Measurements from ENCODE around the gene ABHD15.
A peak's percentile ranks its signal among the peaks of the same experiment; 100 is the strongest.

The ABHD15 gene, protein sequence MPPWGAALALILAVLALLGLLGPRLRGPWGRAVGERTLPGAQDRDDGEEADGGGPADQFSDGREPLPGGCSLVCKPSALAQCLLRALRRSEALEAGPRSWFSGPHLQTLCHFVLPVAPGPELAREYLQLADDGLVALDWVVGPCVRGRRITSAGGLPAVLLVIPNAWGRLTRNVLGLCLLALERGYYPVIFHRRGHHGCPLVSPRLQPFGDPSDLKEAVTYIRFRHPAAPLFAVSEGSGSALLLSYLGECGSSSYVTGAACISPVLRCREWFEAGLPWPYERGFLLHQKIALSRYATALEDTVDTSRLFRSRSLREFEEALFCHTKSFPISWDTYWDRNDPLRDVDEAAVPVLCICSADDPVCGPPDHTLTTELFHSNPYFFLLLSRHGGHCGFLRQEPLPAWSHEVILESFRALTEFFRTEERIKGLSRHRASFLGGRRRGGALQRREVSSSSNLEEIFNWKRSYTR

DNA sequence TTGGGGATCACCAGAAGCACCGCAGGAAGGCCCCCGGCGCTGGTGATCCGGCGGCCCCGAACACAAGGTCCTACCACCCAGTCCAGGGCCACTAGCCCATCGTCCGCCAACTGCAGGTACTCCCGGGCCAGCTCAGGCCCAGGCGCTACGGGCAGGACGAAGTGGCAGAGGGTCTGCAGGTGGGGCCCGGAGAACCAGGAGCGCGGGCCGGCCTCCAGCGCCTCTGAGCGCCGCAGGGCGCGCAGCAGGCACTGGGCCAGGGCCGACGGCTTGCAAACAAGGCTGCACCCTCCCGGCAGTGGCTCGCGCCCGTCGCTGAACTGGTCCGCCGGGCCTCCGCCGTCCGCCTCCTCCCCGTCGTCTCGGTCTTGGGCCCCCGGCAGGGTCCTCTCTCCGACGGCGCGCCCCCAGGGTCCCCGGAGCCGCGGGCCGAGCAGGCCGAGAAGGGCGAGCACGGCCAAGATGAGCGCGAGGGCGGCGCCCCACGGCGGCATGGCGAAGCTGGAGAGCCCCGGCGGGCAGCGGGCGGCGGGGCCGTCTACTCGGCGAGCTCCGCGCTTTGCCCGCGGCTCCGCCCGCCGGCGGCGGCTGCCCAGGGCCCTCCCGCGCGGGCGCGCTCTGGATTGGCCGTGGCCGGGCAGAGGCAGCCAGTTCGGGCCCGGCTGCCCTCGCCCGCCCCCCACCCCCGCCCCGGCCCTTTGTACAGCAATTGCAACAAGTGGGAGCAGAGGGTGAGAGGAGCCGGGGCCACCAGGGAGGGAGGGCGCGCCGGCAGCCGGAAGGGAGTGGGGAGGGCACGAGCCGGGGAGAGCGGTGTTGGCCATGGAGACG lies at the start of gene ABHD15:
Gene ABHD15 (minus strand): TSS at position 565 of the 831 bp plus-strand sequence. CDS start 71 bp downstream, at position 494.
- DNase-seq, result peak; percentile 62 to 69

DNA sequence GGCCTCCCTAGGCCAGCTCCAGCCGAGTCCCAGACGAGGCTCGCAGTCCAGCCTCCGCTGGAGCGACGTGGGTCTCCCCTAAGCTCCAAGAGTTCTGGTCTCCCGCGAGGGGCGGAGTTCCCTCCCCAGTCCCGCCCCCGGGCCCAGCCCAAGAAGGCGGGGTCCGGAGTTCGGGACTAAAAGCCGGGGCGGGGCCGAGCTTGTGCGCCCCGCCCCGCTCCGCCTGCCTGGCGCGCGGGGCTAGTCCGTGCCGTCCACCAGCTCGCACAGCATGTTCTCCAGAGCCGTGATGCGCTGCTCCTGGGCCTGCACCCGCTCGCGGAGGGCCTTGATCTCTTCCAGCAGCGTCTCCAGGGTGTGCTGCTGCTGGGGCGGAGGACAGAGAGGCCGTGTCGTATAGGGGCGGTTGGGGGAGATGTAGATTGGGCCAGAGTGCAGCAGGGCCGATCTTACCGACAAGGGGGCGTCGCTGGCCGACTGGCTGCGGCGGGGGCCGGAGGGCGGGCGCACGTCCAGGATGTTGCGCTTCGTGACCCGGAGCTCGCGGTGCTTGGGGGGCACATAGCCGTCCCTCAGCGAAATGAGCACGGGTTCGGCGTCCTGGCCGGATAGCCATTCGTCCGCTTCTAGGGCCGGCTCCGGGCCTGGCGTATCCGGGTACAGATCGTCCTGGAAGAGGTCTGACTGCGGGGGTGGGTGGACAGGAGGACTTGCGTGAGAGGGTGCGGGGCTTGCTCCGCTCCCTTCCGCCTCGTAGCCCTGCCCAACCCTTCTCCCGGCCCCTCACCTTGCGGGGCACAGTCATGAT lies 48.9 kb upstream of the ABHD15 start:
- peak; percentile 85 to 89 for DNase-seq

DNA sequence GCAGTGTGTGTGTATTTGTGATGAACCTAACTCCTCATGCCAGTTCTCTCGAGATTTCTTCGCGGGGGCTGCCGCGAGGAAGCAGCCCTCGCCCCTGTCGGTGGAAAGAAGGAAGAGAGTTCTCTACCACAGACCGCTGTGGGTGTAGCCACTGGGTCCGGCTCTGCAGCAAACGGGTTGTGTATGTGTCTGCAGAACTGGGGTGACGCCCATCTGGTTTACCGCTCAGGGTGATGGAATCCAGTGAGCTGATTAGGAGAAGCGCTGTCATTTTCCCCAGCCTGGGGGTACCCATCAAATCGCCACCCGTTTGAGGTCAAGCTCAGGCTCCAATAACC lies 48.2 kb upstream of the ABHD15 start:
- DNase-seq, result peak; percentile 60 to 61

DNA sequence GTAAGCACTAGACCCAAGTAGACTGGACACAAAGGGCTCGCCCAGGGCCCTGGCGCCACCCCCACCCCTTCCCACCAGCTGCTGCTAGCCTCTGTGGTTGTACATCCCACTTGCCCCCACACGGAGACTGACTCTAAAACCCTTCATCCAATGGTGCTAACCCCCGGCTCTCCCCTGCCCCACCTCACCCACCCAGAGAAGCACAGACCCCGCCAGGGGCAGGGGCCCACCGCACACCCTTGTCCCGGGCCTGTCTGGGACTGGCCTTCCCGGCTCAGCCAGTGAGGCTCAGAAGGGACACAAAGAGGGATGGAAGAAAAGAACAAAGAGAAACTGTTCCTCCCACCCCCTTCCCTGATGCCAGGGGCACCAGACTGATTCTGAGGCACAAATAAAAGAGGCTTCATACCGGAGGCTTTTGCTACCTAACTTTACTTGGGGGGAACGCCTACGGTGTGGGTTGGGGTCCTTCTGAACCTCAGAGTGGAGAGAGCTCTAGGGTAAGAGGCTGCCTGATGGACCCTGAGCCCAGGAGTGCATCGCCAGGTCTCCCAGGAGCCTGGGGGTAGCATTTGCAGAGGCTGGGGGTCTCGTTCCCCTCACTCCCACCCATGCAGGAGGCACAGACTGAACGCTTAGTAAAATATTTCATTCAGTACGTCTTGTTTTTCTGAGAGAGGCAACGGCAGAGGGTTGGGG lies 47.7 kb upstream of the ABHD15 start:
- no peak for DNase-seq

DNA sequence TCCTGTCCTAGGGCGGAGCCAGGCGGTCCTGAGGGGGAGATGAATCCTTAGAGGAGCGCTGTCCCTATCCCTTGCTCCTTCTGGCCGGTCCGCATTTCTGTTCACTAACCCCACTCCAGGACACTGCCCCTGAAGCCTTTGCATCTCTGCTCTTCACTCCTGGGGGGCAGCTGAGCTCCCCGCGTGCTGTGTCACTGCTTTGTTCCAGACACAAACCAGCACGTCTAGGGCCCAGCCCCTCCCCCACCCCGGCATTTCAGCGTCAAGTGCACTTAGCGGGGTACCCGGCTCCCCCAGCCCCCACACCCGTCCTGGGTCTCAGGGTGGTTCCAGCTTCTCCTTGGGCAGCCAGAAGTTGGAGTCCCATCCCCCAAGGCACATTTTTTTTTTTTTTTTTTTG lies 47.0 kb upstream of the ABHD15 start:
- no peak for DNase-seq

DNA sequence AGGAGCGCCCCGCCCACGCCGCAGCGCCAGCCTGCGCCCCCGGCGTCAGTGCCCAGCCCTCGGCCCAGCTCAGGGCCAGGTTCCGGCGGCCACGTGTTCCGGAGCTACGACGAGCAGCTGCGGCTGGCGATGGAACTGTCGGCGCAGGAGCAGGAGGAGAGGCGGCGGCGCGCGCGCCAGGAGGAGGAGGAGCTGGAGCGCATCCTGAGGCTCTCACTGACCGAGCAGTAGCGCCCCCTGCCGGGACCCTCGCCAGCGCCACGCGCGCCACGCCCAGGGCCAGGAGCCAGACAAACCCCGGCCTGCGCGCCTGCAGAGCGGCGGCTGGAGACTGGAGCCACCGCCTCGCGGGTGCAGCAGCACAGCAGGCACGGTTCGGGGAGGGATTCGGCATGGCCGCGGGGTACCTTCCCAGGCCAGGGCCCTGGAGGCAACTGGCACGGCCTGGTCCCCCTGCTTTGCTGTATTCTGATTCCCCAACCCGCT lies 46.6 kb upstream of the ABHD15 start:
- DNase-seq, result peak; percentile 98 to 99

DNA sequence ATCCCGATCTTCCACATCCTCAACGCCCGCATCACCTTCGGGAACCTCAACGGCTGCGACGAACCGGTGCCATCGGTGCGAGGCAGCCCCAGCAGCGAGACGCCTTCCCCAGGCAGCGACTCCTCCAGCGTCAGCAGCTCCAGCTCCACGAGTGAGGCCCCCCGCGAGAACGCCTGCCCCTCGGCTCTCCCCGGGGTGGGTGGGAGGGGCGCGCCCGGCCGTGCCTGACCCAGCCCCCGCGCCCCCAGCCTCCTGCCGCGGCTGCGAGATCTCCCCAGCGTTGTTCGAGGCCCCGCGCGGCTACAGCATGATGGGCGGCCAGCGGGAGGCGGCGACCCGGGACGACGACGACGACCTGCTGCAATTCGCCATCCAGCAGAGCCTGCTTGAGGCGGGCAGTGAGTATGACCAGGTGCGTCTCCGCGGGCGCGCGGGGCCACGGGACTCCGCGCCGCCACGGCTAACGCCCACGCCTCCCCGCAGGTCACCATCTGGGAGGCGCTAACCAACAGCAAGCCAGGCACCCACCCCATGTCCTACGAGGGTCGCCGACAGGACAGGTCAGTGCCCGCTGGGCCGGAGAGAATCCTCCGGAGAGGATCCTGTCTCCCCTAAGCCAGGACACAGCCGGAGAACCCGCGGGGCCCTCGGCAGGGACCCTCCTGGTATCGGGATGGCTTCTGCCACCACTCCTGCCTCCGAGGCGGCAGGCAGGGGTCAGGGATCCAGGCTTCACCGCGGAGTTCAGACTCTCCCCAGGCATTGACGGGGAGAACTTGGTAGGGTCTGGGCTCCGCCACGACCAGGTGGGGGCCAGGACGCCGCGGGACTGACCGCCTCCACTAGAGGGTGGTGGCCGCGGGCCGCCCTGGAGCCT lies 45.8 kb upstream of the ABHD15 start:
- no peak for DNase-seq

DNA sequence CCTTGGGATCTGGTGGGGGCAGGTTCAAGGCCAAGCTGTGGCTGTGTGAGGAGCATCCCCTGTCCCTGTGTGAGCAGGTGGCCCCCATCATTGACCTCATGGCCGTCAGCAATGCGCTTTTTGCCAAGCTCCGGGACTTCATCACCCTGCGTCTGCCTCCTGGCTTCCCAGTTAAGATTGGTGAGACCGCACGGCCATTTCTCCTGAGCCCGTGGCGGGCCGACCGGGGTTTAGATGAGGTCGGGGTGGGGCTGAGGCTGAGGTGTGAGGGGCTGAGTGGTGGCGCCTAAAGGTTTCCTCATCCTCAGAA lies 45.2 kb upstream of the ABHD15 start:
- no peak for DNase-seq

DNA sequence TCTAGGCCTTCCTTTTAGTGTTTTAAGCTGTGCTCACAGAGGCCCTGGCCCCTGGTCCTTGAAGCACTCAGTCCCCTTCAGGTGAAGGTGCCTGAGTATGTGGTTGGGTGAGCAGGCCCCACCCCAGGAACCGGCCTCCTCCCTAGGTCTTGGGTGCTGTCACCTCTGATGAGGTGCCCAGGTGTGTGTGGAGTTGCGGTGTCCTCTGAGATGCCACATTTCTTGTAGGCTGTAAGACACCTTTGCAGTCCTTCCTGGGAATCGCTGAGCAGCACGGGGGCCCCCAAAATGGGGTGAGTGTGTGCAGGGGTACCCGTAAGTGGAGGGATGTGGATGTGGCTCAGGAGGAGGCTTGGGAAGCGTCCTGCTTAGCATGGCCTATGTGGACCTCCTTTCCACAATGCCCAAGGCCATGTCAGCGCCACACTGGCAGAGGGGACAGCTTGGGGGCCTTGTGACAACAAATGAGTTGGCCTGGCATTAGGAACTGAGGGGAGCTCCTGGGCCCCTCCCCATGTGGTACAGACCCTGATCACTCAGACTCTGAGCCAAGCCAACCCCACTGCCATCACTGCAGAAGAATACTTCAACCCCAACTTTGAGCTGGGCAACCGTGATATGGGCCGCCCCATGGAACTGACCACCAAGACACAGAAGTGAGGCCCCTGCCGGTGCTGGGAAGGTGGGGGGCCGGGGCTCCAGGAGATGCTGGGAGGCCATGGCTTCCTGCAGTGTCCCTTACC lies 44.7 kb upstream of the ABHD15 start:
- no peak for DNase-seq

DNA sequence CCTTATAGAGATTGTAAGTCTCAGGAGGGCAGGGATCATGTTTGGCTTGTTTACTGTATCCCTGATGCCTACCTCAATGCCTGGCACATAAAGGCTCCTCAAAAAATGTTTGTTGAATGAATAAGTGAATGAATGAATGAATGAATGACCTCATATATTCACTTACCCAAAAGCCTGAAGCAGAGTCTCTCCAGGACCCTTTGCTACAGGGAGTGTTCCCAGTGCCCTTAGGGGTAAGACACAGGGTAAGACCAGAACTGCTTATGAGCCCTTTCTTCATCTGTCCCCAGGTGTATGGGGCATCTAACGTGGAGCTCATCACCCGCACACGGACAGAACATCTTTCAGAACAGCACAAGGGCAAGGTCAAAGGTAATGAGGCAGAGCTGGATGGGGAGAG lies 43.6 kb upstream of the ABHD15 start:
- DNase-seq, result no peak

DNA sequence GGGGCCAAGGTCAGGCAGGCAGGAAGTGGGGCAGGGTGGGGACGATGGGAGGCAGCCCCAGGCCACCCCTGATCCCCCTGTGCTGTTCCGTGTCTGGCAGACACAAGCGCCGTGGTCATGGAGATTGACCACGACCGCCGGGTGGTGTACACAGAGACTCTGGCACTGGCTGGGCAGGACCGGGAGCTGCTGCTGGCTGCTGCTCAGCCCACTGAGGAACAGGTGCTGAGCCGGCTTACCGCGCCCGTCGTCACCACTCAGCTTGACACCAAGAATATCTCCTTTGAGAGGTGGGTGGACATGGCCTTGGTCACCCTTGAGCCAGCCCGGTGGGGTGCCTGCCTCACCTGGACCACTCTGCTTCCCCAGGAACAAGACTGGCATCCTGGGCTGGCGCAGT lies 42.1 kb upstream of the ABHD15 start:
- DNase-seq, result no peak

DNA sequence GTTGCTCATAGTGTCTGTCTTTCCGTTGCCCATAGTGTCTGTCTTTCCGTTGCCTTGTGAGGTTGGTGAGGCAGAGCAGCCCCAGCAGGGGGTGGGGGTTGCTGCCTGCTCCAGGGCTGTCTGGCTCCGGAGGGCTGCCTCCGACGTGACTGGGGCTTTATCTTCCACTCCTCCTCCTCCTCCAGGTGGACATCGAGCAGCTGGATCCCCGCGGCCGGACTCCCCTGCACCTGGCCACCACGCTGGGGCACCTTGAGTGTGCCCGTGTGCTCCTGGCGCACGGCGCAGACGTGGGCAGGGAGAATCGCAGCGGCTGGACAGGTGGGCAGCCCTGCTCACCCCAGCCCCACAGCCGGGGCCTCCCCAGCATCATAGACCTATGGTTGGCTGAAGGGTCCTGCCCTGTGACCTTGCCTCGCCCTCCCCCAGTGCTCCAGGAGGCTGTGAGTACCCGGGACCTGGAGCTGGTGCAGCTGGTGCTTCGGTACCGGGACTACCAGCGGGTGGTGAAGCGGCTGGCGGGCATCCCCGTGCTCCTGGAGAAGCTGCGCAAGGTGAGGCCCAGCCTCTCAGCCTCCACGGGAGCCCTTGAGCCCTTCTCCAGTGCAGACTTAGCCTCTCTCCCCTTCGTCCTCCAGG lies 40.8 kb upstream of the ABHD15 start:
- no peak for DNase-seq

DNA sequence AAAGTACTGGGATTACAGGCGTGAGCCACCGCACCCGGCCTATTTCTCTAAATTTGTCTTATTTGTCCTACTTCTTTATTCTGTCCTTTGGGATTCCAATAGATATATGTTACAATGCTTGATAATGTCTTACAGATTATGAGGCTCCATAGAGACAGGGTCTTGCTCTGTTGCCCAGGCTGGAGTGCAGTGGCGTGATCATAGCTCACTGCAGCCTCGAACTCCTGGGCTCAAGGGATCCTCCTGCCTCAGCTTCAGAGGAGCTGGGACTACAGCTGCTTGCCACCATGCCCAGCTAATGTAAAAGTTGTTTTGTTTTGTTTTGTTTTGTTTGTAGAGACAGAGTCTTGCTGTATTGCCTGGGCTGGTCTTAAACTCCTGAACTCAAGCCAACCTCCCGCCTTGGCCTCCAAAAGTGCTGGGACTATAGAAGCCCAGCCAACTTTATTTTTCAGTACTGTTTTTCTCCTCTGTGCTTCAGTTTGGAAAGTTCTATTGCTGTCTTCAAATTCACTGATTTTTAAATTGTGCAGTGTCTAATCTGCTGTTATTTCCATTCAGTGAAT lies 36.4 kb upstream of the ABHD15 start:
- no peak for DNase-seq

DNA sequence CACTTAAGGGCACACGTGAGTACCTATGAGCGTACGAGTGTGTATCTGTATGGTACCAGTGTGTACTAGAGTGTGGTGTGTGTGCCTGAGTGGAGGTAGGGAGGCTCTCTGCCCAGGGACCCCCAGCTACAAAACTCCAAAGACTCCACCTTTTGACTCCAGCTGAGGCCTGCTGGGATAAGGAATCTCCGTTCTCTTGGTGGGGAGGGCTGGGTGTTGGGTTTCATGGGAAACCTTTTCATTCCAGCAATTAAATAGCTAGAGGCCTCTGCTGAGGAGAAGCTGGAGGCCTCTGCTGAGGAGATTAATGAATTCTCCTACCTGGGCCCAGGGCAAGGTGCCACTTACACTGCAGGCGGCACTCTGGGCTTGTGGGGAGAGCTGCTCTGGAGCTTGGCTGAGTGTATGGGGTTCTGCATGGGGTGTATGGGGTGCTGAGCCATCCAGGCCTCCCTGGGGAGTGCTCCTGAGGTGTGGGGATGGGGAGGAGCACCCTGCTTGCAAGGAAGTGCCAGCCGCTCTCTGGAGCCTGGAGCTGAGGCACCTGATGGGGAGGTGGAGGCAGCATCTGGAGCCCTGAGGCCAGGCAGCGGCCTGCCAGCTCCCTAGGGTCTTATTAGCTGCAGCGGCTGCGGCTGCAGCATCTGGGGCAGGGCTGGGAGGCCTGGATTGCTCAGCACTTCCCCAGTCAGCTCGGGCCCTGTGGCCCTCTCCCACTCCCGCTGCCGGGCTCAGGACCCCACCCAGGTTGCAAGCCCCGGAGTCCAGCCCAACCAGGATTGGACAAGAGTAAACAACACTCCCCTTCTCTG lies 30.7 kb upstream of the ABHD15 start:
- DNase-seq, result no peak

DNA sequence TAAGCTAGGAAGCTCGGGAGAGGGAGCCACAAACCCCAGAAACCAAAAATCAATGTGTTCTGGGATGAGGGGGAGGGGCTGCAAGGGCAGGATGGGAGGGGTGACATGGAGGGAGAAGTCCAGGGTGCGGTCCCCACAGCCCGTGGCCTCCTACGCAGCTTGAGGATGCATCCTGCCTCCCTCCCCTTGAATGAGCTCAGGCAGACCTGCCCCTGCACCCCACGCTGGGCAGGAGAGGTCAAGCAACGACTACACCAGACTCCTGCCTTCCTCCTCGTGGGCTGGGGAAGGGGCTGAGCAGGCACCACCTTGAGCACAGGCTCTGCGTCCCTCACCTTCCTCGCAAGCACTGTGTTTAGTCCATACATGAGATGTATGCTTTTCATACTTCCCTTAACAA lies 30.0 kb upstream of the ABHD15 start:
- DNase-seq, result no peak

DNA sequence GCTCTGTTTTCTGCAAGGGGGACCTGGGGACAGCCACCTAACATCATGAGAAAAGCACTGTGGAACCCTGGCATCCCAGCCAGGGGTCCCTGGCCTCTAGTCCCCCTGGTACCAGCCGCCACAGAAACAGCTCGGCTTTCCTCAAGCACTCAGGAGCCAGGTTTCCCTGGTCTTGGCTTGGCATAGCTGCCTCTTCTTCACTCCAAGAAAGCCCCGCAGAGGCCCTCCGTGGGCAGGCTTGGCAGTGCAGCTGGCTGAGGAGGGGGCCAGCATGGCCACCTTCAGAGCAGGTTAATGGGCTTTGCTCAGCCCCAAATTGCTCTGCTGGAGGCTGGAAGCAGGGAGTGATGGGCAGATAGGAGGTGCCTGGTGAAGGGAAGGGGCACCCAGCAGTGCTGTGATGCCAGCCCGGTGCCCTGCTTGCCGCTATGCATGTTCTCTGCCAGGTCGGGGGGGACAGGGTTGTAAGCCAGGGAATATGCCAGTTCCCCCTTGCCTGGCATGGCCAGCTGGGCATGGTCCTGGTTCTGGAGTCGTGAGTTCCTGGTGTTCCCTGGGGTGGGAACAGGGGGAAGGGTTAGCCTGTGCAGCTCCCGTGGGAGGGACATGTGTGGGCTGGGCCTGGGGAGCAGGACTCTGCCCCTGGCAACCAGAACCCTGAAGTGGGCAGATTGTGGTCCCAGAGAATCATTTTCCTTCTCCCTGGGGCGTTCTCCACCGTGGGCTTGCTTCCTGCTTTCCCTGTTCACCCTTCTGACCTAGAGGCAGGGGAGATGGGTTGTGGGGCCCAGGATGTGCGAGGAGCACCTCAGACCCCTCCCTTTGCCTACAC lies 29.3 kb upstream of the ABHD15 start:
- no peak for DNase-seq

DNA sequence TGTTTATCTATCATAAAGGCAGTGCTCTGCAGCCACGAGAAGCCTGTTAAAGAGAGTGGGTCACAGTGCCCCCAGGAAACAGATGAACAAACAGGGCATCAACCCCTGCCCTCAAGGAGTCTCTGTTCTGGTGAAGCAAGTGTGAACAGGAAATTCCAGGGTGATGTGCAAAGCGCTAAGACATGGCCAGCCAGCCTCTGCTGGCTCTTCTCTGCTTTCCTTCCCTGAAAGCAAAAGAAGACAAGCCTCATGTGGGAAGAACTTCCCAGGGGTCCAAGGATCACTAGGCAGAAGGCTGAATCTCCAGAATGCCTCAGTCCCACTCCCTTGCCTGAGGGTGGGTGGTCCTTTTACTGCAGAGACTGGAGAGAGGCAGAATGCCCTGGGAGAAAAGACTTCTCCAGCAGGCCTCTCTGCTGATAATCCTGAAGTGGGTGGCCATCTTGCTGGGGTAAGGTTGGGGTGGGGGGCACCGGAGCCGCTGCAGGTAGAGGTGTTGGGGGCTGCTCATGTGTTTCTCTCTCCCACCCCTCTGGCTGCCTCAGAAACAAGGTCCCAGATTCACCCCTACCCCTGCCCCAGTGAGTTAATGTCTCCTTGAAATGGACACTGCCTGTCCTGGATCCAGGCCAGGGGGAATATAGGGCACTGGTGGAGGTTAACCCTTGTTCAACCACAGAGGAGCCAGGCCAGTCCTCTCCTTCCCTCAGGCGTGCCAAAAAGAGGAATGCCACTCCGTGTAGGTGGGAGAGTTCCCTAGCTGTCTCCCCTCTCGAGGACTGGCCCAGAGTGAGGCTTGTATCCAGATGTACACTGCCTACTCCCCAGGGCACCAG lies 28.5 kb upstream of the ABHD15 start:
- DNase-seq, result no peak
